HG03103 (cell line): ENCODE data around the gene ADAM12.
"Not testable (repeated sequence)": the region's sequence is repeated elsewhere in the genome, so short reads cannot be mapped to it uniquely, and the experiment has no call there.

Experiments used
- ATAC-seq: cut with Tn5 transposase; IDR thresholded peaks from one replicate; pipeline ENCODE4 v1.9.1; 2021; ENCODE audit warnings: low read depth; ENCODE audit not compliant: unreplicated experiment

Gene ADAM12

DNA sequence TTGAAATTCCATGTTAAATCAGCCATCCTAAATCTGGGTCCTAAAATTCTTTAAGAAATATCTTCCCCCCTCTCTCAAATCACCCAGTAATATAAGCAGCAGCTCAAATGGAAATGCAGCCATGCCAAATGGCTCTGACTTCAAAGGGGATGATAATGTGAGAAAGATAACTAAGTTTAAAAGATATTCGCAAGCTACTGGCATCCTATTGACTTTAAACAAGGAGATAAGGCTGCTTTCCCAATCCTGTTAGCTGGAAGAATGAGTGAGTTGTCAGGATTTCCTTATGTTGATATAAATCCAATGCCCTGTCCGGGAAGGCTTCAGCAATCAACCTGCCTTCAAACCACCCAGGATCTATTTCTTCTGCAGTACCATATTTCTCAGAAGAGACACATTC, 320.0 kb downstream of the ADAM12 start:
- ATAC-seq = no peak

DNA sequence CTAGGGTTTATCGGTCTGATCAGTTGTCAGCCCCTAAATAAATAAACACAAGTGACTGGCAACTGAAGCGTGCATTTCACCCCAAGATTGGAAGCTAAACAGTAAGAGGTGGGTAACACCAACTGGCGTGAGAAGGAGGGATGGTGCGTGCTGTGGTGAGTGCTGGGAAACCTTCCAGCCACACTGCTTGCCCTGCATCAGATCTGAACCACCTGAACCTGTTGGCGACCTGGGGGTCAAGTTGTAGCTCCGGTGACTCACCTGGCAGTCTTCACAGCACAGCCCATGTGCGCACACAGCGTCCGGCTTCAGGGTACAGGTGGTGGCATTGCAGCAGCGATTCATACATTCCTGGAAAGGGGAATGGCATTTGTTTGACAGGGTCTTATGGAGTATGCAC, 321.8 kb downstream of the ADAM12 start:
- ATAC-seq = no peak

DNA sequence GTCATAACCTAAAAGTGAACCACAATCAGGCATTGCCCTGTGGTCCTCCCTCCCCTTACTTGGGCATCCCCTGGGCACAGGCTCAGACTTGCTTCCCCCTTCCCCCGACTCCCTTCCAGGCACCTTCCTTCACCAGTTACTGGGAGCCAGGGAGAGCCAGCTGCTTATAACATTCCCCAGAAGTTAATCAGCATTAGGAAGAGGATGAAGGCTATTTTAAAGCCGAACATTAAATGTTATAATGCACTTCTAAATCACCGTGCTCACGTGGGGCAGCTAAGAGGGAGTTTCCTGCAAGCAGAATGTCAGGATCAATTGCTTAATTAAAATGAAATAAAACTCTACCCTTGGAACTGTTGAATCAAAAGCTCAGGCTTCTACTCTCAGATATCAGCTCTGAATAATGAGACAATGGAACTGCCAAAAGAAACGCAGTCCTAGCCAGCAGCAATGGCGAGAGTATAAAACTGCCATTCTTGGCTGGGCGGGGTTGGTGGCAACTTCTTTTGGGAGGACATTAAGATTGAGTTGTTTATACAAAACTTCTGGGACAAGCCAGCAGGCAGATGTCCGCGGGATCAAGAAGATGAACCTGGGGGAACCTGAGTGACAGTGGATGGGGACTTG, 322.4 kb downstream of the ADAM12 start:
- ATAC-seq = no peak

DNA sequence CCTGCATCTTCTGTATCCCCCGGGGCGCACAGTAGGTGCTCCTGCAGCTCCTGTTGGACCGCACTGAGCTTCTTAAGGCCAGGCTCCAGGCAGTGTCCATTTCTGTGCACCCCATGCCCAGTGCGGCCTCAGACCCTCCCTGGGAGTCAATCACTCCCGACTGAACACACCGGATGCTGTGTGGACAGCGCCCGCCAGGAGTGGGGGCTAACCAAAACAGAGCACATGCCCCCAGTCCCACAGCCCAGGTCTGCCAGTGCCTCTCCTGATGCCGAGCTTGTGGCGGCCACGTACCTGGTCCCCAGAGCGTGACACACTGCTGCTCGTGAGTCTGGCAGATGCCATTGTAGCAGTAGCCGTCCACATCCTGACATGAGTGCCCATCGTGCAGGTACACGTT, 323.8 kb downstream of the ADAM12 start:
- ATAC-seq = no peak

DNA sequence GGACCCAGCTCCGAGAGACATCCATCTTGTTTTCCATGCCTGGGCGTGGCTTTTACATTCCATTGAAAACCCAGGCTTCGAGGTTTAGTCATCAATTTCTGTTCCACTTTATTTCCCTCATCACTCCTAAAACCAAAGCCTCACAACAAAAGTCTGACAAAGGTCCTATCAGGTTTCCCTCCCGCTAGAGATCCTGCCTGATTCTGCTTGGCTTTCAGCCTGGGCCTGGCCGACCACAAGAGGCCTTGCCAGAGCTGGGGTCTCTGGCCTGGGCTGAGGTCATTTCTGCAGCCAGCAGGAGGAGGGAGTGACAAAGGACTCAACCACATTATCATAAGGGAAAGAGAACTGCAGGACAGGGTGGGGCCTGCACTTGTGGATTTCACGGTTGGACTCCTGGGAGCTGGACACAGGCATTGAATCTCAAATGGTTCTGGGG, 324.9 kb downstream of the ADAM12 start:
- ATAC-seq = no peak

DNA sequence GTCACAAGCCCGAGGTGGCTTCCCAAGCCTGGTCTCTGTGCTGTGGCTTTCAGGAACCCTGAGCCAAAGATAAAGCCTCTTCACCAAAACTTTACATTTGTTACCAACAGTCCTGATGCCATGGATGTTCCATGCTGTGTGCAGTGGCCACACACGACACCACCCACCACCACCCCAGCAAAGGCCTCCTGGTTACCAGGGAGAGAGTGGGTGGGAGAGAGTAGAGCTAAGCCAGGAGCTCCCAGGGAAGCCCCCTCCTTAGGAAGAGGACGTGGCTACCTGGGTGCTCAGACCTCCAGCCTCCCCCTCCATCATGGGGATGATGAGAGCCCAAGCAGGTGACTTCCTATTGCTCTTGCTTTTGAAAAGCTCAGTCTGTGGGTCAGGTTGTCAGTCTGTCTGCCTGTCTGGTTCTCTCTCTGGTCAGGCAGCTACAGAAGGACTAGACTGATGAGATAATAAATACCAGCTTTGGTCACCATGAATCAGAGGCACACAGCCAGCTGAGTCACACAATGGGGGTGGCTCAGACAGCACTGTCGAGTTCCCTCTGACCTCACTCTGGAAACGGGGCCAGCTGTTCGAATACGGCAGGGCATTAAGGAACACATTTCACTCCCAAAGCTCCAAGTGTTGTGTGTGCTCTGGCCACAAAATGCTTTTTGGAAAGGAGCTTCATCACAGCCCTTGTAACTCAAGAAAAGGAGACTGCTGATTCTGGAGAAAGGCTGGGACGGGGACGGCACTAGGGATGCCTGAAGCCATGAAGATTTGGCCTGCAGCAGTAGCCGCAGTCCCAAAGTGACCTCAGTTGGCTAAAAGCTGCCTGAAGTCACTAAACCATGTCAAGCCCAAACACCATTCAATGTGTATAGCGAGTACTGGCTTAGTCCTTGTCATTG, 325.9 kb downstream of the ADAM12 start:
- ATAC-seq = no peak

DNA sequence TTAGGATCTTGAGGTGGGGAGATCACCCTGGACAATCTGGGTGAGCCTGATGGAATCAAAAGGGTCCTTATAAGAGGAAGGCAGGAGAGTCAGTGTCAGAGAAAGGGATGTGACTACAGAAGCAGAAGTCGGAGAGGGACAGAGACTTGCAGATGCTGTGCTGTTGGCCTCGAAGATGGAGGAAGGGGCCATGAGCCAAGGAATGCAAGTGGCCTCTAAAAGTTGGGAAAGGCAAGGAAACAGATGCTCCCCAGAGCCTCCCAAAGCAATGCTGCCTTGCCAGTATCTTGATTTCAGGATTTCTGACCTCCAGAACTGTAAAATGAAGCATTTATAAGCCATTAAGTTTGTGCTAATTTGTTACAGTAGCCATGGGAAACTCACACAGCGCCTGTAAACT, 326.8 kb downstream of the ADAM12 start:
- ATAC-seq = no peak

DNA sequence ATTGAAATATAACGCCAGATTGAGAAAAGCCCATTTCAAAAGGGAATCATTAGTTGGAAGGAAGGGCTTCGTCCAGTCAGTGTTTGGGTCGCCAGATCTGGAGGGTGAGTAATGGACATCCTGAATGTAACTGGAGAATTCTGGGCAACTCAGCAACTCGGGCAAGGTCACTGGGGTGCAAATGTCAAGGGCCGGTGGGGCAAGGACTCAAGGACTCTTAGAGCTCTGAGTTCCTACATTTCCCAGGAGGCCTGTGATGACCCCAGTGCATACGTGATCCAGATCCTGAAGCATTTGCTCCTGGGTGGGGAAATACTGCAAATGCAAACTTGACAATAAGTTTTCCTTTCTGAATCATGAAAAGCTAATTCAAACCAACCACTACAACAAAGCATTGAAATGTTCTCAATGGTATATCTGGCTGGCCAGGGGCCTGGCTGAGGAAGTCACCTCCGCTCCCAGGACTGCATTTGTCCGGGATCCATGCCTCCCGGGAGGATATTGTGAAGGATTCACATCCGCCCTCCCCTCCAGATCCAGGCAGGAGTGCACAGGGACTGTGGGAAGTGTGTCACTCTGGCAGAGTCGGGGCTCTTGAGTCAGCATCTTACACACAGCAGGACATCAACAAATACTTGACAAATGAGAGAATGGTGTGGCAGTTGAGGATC, 327.9 kb downstream of the ADAM12 start:
- ATAC-seq = no peak

DNA sequence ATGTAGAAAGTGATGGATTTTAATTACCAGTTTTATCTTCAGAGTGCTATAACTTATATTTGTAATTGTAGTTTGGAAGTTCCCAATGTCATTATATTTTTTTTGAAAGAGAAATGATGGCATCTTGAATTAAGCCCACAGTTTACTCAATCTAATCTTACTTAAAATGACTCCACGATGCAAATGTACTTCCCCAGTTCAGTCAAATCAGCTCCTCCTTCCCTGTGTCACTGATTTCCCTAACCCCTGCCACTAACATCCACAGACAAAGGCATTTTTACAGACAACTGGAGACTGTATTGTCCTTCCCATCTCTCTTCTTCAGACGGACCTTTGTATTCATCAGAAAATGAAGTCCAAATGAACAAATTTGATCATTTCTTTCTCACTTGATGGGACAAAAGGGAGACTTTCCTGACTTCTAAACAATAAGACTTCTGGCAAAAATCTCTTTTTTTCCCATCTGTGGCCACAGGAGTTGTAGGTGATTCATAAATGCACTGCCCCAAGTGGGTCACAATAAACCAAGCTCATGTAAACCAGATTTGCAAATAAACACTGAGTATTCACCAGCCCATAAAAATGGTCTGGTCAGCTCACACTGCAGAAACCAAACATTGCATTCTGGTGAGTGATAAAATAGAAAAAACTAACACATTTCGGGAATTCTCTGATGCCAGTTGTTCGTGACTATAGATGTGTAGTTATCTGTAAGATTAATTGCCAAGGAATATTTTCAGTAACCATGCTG, 329.0 kb downstream of the ADAM12 start:
- no peak for ATAC-seq

DNA sequence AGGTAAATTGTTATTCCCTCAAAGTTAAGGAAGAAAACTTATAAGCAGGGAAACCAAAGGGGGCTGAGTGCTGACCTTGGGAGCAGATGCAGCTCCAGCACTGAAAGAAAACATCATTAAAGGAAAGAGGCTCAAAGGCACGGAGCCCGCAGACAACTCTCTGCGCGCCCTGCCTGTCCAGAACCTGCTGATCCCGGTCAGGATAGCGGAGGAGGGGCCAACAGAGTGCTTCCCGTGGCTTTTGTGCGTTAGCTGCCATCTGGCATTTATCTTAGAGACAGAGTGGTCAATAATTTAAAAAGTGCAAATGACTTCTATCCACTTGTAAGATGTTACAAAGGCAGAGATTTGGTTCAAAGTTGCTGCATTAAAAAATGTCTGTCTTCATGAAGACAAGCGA, 329.8 kb downstream of the ADAM12 start:
- no peak for ATAC-seq

DNA sequence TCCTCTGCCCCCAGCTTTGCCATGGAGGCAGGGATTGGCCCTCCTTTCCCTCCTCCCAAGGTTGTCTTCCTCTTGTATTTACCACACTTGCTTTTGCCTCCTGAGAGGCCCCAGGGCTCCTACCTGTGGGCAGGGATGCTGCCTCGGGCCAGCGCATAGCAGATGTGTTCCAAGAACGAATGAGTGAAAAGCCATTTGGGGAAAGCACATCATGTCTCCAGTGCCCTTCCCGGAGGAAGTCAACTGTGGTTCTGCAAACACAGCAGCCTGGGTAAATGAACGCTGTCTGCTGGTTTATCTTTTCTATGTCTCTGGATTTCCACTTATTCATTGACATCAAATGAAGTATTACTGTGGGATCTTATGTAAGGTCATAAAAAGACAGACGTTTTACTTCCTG, 330.2 kb downstream of the ADAM12 start:
- no peak for ATAC-seq

DNA sequence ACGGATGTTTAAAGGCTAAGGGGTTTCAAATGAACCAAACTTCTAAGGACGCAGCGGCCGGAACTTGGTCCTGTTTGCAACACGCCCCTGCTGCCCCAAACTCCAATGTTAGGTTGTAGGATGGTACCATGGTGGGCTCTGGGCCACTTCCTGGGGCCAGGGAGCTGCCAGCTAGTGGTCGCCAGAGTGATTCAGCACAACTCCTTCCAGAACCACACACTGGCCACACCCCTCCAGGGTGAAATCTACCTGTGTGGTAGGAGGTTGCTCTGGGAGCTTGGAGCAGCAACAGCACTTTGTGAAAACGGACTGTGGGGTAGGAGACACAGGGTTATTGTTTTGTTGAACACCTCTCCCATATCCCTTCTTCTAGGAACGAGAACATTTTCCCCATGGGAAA, 330.8 kb downstream of the ADAM12 start:
- ATAC-seq = no peak

DNA sequence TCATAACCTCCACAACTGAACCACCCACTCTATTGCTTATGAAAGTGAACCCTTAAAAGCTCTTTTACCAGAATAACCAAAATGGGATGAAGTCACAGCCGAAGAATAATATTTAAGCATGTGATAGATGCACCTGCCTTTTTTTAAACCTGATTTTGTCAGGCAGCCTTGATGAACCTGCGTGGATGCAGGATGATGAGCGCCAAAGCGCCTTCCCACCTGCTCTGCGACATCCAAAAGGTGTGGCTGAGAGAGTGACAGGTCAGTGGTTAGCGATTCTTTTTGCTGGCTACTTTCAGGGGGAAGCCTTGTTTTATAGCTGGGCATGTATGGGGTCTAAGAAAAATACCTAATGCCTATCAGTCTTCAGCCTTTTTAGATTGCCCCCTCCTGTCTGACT, 334.1 kb downstream of the ADAM12 start:
- ATAC-seq = no peak

DNA sequence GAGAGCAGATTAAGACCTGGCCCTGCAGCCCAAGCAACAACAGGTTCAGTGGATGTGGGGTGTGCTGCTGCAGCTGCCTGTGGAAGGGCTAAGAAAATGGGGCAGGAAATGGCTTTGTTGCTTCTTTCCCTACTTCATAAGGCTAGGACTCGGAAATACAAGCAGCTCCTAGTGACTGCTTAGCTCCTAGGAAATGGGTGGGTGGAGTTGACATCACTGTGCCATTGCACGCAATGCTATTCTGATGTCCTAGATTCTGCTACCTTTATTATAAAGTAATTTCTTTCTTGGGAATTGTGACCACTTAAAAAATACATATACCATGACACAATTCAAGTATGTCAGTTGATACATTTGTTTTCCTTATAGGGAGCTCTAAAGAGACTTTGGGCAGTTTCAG, 336.1 kb downstream of the ADAM12 start:
- ATAC-seq = no peak

DNA sequence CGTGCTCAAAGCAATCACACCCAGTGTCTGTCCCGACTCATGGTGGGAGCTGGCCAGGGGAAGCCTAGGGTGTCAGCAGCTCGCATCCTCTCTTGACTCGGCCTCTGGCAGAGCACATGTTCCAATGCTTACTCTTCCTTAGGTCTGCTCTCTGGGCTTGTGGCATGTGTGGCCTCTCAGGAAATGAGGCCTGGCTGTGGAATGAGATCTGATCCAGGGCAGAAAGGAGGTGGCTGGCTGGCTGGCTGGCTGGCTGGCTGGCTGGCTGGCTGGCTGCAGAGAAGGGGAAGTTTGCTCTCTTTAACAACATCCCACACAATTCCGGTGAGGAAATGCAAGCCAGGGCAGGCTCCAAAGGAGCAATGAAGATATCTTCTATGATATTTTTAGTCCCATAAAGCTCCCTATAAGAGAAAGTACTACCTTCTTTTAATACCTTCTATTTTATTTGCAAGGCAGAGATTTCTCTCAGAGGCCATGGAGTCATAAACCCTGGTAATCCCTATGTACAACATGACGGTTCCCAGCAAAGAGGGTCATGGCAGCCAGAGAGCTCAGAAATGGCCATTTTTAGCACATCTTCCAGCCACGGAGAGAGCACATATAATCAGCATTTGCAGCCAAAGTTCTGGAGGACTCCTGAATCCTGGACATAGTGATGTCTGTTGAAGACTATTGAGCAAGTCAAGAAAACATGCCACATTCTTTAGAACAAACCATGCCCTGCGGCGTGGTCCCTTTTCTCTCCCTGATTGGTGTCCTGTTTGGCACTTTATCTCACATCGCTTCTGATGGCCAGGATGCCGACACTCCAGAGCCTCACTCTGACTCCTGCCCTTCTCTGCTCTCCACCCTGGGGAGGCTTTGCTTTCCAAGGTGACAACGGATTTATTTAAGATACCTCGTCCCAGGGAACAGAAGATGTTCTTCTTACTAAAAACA, 338.2 kb downstream of the ADAM12 start:
- no peak for ATAC-seq

DNA sequence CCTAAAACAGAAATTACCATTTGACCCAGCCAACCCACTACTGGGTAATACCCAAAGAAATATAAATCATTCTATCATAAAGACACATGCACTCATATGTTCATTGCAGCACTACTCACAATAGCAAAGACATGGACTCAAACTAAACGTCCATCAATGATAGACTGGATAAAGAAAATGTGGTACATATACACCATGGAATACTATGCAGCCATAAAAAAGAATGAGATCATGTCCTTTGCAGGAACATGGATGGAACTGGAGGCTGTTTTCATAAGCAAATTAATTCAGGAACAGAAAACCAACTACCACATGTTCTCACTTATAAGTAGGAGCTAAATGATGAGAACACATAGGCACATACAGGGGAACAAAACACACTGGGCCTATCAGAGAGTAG, 340.5 kb downstream of the ADAM12 start:
- not testable (repeated sequence) for ATAC-seq

DNA sequence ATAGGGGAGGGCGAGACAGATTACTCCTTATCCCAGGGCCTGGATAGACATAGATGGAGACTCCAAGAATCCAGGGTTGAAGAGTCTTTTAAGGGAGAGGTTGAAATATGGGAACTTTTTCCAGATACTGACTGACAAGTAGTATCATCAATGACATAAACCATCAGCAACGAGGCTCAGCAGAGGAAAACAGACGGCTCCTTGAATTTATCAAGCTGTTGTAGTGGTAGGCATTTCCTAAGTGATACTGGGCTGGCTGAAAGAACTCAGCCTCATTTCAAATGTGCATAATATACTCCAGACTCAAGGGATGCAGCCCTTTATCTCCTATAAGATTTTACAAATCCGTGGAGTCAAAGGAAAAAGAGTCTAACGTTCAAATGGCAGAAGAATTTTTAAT, 341.4 kb downstream of the ADAM12 start:
- no peak for ATAC-seq

DNA sequence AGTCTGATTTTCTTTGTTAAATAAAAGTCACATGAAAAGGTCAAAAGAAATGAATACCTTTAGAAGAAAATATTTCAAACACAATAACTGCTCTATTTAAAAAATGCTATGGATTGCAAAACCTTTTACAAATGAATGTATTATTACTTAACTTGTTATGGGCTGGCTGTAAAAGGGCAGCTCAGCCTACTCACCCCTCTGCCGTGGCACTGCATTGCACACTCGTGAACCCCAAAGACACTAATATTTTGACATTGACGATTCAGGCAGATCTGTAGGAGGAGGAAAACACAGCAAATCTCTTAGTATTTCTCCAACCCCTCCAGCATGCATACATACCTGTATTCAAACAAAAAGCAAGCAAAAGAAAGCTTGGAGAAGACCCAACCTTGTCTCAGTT, 342.4 kb downstream of the ADAM12 start:
- ATAC-seq = no peak

DNA sequence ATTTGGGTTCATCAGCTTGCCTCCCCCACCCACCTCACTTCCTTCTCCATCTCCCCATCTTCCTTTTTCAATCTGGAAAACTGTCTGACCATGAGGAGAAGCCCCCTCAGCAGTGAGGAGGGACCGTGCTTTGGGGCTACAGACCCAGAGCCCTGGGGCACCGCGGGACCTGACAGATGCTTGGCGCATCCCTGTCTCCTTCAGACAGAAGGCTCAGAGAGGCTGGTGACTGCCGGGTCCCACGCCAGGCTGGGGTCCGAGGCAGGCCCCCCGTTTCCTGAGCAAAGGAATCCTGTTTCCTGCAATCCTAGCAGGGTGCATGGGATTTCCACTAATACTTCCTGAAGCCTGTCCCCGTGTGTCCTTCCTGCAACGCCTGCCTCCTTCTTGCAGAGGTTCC, 344.9 kb downstream of the ADAM12 start:
- ATAC-seq = no peak

DNA sequence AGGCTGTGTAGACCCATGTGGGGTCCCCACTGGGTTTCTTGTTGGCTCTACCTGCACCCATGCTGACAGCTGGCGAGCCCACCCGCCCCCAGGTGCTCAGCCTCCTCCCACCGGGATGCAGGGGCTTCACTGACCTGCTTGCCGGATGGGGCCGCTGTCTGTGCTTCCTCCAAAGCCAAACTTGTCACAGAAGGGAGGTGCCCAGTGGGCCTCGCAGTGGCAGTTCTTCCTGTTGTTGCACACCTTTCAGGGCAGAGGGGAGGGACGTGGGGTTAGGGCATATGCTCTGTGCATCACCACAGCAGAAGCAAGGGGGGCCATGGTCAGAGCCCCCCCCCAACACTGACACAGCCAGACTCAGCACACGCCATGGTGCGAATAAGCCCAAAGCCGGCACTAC, 345.4 kb downstream of the ADAM12 start:
- no peak for ATAC-seq
